Tibial nerve (tissue), 4 donors: ENCODE data around the gene S100G. TPM values are rescaled to one million over a fixed set of nuclear protein-coding genes. Genes with fewer than 3 reads are reported as not detected.

Source experiments
- DNase-seq, 2 donors: peaks; one replicate each; pipeline ENCODE4 v3.0.0-alpha.2; 2019; ENCODE audit warnings: low spot score in 2 of 2
- H3K27ac ChIP-seq, 4 donors: fragments of 200-600 bp; sonication (generic) in 3 of 4; one replicate each; pipeline ENCODE4 v1.5.1; 2017 to 2019; ENCODE audit warnings: mild to moderate bottlenecking in 1 of 4
- H3K27me3 ChIP-seq, 2 donors: fragments of 200-600 bp; sonication (generic) in 1 of 2; one replicate each; pipeline versions ENCODE4 v1.5.1 to v1.6.0; 2017 to 2019
- H3K36me3 ChIP-seq, 3 donors: fragments of 200-600 bp; sonication (generic); one replicate each; pipeline ENCODE4 v1.5.1; 2018 to 2019
- H3K4me1 ChIP-seq, 4 donors: fragments of 200-600 bp; sonication (generic) in 3 of 4; one replicate each; pipeline ENCODE4 v1.5.1; 2017 to 2019
- H3K4me3 ChIP-seq, 4 donors: fragments of 200-600 bp; sonication (generic) in 3 of 4; one replicate each; pipeline ENCODE4 v1.5.1; 2017 to 2019; ENCODE audit warnings: mild to moderate bottlenecking in 1 of 4, moderate library complexity in 1 of 4
- H3K9me3 ChIP-seq, 4 donors: fragments of 200-600 bp; sonication (generic) in 3 of 4; one replicate each; pipeline ENCODE4 v1.5.1; 2017 to 2019
- CTCF ChIP-seq, 5 experiments: fragments of 200-600 bp in 3 of 5; fragments of 450-650 bp in 2 of 5; sonication (generic) in 3 of 5; IDR thresholded peaks; one replicate each; pipeline ENCODE4 v1.5.1; 2016 to 2019; ENCODE audit warnings: antibody characterized with exemption in 5 of 5, mild to moderate bottlenecking in 3 of 5, moderate library complexity in 2 of 5
- EP300 ChIP-seq, 2 donors: sonication (generic); formaldehyde crosslinking; IDR thresholded peaks; one replicate each; pipeline ENCODE4 v1.6.1; 2017; ENCODE audit warnings: antibody characterized with exemption in 2 of 2, mild to moderate bottlenecking in 1 of 2
- POLR2A ChIP-seq, 2 donors: fragments of 450-650 bp; IDR thresholded peaks; one replicate each; pipeline ENCODE4 v1.6.1; 2017; ENCODE audit warnings: antibody characterized with exemption in 2 of 2, mild to moderate bottlenecking in 2 of 2, moderate library complexity in 2 of 2
- WGBS, 2 donors: methylation state at CpG; one replicate each; pipeline ENCODE4 v1.1.5; 2018; 5-methylcytosine and 5-hydroxymethylcytosine counted together
- total RNA-seq, 4 donors: library from RNA; depleted of rRNA; stranded (reverse); fragments of >200 nt; gene quantifications; one replicate each; pipeline ENCODE4 v1.1.0, GENCODE V29; 2016

Gene S100G
- total RNA-seq, 4 donors from 2014 or later: not detected

GRCh38 chrX:16640823-16641222 is 9.1 kb upstream of the S100G start:
- TF ChIP-seq POLR2A (IDR thresholded peaks at IDR 0.05): no peak
- no peak for TF ChIP-seq CTCF (IDR thresholded peaks at IDR 0.05)
- TF ChIP-seq EP300 (IDR thresholded peaks at IDR 0.05): no peak
- Histone ChIP-seq H3K4me1 (no peaks in the 10 kb centered on the region), H3K27me3 (peaks cover 0 to 3% of the 10 kb centered on the region in 2 donors), H3K4me3 (no peak overlapping the region), H3K9me3 (no peaks in the 10 kb centered on the region), H3K36me3 (peaks cover 0 to 4% (median 0%) of the 10 kb centered on the region in 3 donors), H3K27ac (no peak overlapping the region)
- WGBS, 2 donors: 95 to 97% methylated on average over 4 of the region's 4 CpGs
- DNase-seq: no peak

GRCh38 chrX:16643176-16643575 is 6.8 kb upstream of the S100G start:
- no peaks in the 10 kb centered on the region for H3K9me3 ChIP-seq
- H3K4me1 ChIP-seq: no peaks in the 10 kb centered on the region
- H3K27ac ChIP-seq: no peak overlapping the region
- H3K27me3 ChIP-seq: peaks cover 0 to 3% of the 10 kb centered on the region in 2 donors
- H3K36me3 ChIP-seq: no peaks in the 10 kb centered on the region
- TF ChIP-seq CTCF (IDR thresholded peaks at IDR 0.05) (no peak), EP300 (IDR thresholded peaks at IDR 0.05) (no peak), POLR2A (IDR thresholded peaks at IDR 0.05) (no peak)
- no peak for DNase-seq
- no peak overlapping the region for H3K4me3 ChIP-seq
- WGBS, 2 donors: 79 to 81% methylated on average over 5 of the region's 5 CpGs

GRCh38 chrX:16646366-16647138 is 3.4 kb upstream of the S100G start:
- DNase-seq: no peak
- no peak for TF ChIP-seq CTCF (IDR thresholded peaks at IDR 0.05)
- TF ChIP-seq EP300 (IDR thresholded peaks at IDR 0.05): no peak
- no peak for TF ChIP-seq POLR2A (IDR thresholded peaks at IDR 0.05)
- no peaks in the 10 kb centered on the region for H3K36me3 ChIP-seq
- no peaks in the 10 kb centered on the region for H3K9me3 ChIP-seq
- H3K27me3 ChIP-seq: no peaks in the 10 kb centered on the region
- WGBS, 2 donors: 70 to 74% methylated on average over 2 to 4 of the region's 4 CpGs
- H3K4me3 ChIP-seq: no peak overlapping the region
- H3K27ac ChIP-seq: no peak overlapping the region
- no peaks in the 10 kb centered on the region for H3K4me1 ChIP-seq

- no peaks in the 10 kb centered on the region for H3K4me1 ChIP-seq
- H3K27ac ChIP-seq: no peak overlapping the region
- H3K27me3 ChIP-seq: no peaks in the 10 kb centered on the region
- TF ChIP-seq CTCF (IDR thresholded peaks at IDR 0.05): no peak
- no peak for TF ChIP-seq POLR2A (IDR thresholded peaks at IDR 0.05)
- TF ChIP-seq EP300 (IDR thresholded peaks at IDR 0.05): no peak
- H3K4me3 ChIP-seq: no peak overlapping the region
- WGBS, 2 donors: 78 to 86% methylated on average over 4 of the region's 4 CpGs
- no peaks in the 10 kb centered on the region for H3K36me3 ChIP-seq
- DNase-seq: no peak
- H3K9me3 ChIP-seq: no peaks in the 10 kb centered on the region
Observed at GRCh38 chrX:16651391-16652024, 1.6 kb downstream of the S100G start.

- Histone ChIP-seq H3K4me1 (no peaks in the 10 kb centered on the region), H3K27ac (no peak overlapping the region), H3K27me3 (no peaks in the 10 kb centered on the region), H3K9me3 (no peaks in the 10 kb centered on the region), H3K36me3 (no peaks in the 10 kb centered on the region), H3K4me3 (no peak overlapping the region)
- no peak for DNase-seq
- 78 to 100% methylated on average over 2 to 7 of the region's 7 CpGs for WGBS, 2 donors
- TF ChIP-seq POLR2A (IDR thresholded peaks at IDR 0.05) (no peak), EP300 (IDR thresholded peaks at IDR 0.05) (no peak), CTCF (IDR thresholded peaks at IDR 0.05) (no peak)
Observed at GRCh38 chrX:16653424-16653823, 3.5 kb downstream of the S100G start.
